T-helper 2 cell treated with Interferon-gamma antibody and Interleukin-4, amounts not matched to agents 5 μg/mL and 100 μg/mL, for 36 hours (primary cell): Measurements from ENCODE around the gene SREBF2.

ENCODE experiments used
- DNase-seq: peaks from one replicate; pipeline ENCODE4 v3.0.0; 2021; ENCODE audit warnings: low spot score
- H3K27ac Mint-ChIP-seq: one replicate; pipeline ENCODE4 v1.8.0; 2021; ENCODE audit warnings: mild to moderate bottlenecking, mixed read lengths
- H3K27me3 Mint-ChIP-seq: one replicate; pipeline ENCODE4 v1.8.0; 2021; ENCODE audit warnings: low read depth, mixed read lengths
- H3K36me3 Mint-ChIP-seq: one replicate; pipeline ENCODE4 v1.8.0; 2021; ENCODE audit warnings: low read depth, mixed read lengths
- H3K4me1 Mint-ChIP-seq: one replicate; pipeline ENCODE4 v1.8.0; 2021; ENCODE audit warnings: low read depth, mixed read lengths
- H3K4me3 Mint-ChIP-seq: one replicate; pipeline ENCODE4 v1.8.0; 2022; ENCODE audit warnings: mild to moderate bottlenecking, moderate library complexity, mixed read lengths
- H3K9me3 Mint-ChIP-seq: one replicate; pipeline ENCODE4 v1.8.0; 2021; ENCODE audit warnings: mixed read lengths

Gene SREBF2

DNA sequence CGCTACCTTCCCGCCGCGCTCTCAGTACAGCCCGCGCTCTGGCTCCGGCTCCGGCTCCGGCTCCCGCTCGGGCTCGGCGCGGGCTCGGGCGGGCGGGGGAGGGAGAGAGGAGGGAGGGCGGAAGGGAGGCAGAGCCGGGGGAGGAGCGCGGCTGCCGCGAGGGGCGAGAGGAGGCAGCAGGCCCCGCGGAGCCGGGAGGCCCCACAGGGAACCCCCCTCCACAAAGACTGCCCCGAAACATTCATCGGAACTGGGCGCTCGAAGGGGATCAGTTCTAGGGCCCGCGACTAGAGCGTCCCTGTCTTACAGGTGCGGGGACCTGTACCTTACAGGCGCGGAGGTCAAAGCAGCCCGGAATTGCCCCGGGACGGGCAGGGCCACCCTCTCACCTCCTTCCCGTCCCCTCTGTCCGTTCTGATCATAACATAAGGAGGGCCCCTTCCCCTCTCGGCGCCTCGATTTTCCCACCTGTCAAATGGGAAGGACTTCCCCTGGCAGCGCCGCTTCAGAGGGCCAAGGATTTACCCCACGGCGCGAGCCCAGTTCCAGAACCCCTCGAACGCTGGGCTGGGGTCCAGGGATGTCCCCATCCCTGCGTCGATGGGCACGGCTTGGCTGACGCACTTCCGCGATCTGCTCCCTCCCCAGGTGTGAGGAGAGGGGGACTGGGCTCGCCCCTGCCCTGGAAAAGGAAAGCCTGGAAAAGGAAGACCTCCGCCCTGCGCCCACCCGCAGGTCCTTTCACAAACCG, 82.3 kb downstream of the SREBF2 start, which contains the start of gene SHISA8:
Gene SHISA8 (minus strand): TSS at position 40 of the 751 bp plus-strand sequence. CDS start 407 bp downstream, outside the sequence.
- H3K4me1 Mint-ChIP-seq, result peaks cover 10% of the 10 kb centered on the region
- H3K27ac Mint-ChIP-seq, result no peak within 1 kb of the TSS
- H3K9me3 Mint-ChIP-seq, result no peaks in the 10 kb centered on the region
- peak; percentile 36 for DNase-seq
- no peaks in the 10 kb centered on the region for H3K36me3 Mint-ChIP-seq
- peak within 1 kb of the TSS; percentile 43 for H3K4me3 Mint-ChIP-seq
- H3K27me3 Mint-ChIP-seq, result peaks cover 49% of the 10 kb centered on the region

- Mint-ChIP-seq H3K4me1 (peaks cover 12% of the 10 kb centered on the region), H3K27ac (no peak overlapping the region), H3K36me3 (no peaks in the 10 kb centered on the region), H3K9me3 (no peaks in the 10 kb centered on the region), H3K4me3 (peak overlapping the region; percentile 43), H3K27me3 (peaks cover 49% of the 10 kb centered on the region)
- no peak for DNase-seq
Observed at GRCh38 chr22:41915786-41916493, 83.0 kb downstream of the SREBF2 start.

GRCh38 chr22:41916745-41917358, 83.9 kb downstream of the SREBF2 start:
- Mint-ChIP-seq H3K4me3 (no peak overlapping the region), H3K4me1 (peaks cover 10% of the 10 kb centered on the region)
- no peak for DNase-seq

DNA sequence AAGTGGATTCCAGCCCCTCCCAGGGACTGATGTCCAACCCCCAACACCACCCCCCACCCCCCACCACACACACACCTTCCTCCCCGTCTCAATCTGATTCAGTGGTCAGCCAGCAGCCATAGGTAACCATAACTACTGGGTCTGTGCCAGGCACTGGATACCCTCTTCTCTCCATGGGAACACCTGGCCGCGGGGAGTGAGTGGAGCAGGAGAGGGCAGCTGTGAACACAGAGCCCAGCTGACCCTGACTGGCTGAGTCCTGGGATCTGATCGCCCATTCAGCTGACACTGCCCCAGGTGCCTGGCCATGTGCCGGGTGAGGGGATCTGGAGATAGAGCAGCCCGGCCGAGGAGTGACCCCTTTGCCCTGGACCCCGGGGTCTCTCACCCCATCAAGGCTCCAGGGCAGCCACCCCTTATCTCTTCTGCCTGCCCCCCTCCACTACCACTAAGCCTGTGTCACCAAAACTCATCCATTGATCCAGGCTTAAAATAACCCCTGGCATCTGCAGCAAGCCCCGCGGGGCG, 84.5 kb downstream of the SREBF2 start:
- Mint-ChIP-seq H3K4me1 (peaks cover 10% of the 10 kb centered on the region), H3K27ac (no peak overlapping the region), H3K27me3 (peaks cover 36% of the 10 kb centered on the region), H3K9me3 (no peaks in the 10 kb centered on the region), H3K36me3 (no peaks in the 10 kb centered on the region), H3K4me3 (no peak overlapping the region)
- DNase-seq, result no peak

More at GRCh38 chr22:41916745-41917358, 83.9 kb downstream of the SREBF2 start:
- Mint-ChIP-seq H3K36me3 (no peaks in the 10 kb centered on the region), H3K27ac (no peak overlapping the region), H3K27me3 (peaks cover 42% of the 10 kb centered on the region), H3K9me3 (no peaks in the 10 kb centered on the region)

DNA sequence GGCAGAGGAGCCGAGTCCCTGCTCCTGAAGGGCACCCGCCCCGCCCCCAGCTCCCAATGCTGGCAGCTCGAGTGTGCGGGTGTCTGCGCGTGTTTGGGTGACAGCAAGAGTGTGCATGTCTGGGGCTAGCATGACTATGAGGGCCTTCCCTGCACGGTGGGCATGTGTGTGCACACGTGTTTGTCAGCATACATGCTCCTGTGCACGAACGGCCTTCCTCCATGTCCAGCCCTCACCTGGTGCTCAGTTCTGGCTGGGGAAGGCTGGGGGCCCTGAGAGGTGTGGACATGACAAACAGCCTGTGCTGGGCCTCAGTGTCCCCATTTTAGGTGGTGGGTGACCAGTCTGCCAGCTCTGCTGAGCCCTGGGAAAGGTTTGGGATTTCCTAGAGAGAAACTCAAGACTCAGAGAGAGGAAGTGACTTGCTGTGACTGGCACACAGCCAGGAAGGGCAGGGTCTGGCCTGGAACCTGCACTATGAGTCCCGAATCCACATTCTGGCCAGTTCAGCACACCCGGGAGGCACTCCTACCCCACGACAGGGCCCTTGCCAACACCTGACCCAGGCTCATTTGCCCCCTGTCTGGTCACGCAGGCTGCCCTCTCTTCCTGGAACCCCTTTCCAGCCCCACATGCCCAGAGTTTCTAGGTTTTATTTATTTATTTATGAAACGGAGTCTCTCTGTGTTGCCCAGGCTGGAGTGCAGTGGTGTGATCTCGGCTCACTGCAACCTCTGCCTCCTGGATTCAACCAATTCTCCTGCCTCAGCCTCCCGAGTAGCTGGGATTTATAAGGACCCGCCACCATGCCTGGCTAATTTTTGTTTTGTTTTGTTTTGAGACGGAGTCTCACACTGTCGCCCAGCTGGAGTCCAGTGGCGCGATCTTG, 85.2 kb downstream of the SREBF2 start:
- peaks cover 29% of the 10 kb centered on the region for H3K27me3 Mint-ChIP-seq
- no peak for DNase-seq
- no peak overlapping the region for H3K27ac Mint-ChIP-seq
- H3K4me1 Mint-ChIP-seq, result peaks cover 10% of the 10 kb centered on the region
- H3K36me3 Mint-ChIP-seq, result no peaks in the 10 kb centered on the region
- no peaks in the 10 kb centered on the region for H3K9me3 Mint-ChIP-seq
- H3K4me3 Mint-ChIP-seq, result peak overlapping the region; percentile 51

DNA sequence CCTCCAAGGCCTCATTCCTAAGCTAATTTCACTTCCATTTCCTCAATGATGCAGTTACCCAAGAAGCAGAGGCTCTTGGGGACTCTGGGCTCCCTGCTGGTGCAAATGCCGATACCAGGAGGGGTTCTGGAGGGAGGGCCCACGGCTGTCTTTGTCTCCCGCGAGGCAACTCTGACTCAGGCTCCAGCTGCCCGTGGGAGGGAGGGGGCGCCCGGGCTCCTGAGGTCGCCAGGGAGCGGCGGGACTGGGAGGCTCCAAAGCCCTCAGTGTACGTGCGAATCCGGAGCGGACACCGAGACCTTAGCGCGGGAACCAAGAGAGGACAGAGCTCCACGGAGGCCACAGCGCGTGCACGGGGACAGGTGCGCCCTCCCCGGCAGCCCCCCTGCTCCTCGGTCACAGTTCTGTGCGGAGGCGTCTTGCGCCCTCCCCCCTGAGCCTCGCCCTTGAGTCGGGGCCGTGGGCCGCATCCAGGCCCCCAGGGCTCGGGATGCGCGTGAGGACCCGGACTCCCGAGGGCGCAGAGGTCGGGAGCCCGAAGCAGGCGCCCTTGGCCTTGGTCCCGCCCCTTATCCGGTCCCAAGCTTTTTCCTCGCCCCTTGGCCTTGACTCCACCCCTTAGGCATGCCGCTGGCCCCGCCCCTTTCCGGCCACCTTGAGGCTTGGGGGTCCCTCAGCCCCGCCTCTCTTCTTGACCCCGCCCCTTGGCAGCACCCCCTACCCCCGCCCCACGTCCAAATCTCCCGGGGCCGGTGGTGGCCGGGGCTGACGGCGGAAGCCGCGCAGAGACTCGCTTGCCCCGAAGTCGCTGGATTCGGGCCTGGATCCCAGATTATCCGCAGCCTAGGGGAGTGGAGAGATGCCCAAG, 86.7 kb downstream of the SREBF2 start:
- Mint-ChIP-seq H3K9me3 (no peaks in the 10 kb centered on the region), H3K4me1 (peaks cover 10% of the 10 kb centered on the region), H3K4me3 (peak overlapping the region; percentile 67), H3K27ac (no peak overlapping the region), H3K36me3 (no peaks in the 10 kb centered on the region), H3K27me3 (peaks cover 28% of the 10 kb centered on the region)
- DNase-seq, result peak; percentile 47

DNA sequence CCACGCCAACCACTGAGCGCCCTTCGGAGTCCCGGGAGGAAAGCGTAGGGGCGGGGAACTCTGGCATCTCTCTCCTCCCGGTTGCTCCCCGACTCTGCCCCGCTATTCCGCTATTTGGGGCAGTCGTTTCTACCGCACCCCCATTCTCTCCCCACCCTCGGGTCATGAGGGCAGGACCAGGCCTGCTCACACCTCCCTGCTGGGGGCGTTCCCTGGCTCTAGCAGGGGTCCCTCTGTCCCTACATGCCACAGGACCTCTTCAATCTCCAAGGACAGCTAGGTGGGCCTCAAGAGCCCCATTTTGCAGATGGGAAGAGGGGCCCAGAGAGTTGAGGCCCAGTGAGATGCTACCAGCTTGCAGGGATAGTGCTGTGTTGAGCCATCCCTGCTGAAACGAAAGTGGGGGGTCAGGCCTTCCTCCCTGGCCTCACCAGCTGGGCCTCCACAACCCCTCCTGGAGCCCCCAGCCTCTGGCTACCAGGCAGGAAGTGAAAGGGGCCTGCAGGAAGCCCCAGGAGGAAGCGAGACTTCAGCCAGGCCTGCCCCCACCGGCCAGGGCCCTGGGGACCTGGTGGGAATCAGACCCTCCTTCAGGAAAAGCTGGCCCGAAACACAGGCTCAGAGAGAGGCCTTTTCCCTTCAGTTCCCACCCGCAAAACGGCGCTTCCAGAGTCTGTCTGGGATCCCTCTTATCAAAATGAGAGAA, 87.5 kb downstream of the SREBF2 start:
- no peak overlapping the region for H3K27ac Mint-ChIP-seq
- no peaks in the 10 kb centered on the region for H3K9me3 Mint-ChIP-seq
- peaks cover 31% of the 10 kb centered on the region for H3K27me3 Mint-ChIP-seq
- no peaks in the 10 kb centered on the region for H3K36me3 Mint-ChIP-seq
- no peak for DNase-seq
- peak overlapping the region; percentile 57 for H3K4me3 Mint-ChIP-seq
- peaks cover 12% of the 10 kb centered on the region for H3K4me1 Mint-ChIP-seq

DNA sequence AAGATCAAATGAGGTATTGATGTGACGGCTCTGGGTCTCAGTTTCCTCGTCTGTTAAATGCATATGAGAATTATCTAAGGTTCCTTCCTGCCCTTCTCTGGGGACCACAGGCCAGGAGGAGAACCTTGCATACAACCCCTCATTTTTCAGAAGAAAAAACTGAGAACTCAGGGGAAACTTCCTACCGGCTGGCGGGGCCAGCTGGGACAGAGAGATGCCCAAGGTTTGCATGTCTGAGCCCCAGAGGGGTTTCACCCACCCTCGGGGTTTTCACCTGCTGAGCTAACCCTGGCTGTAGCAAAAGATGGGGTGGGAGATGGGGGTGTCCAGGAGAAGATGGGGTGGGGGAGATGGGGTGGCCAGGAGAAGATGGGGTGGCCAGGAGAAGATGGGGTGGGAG, 89.4 kb downstream of the SREBF2 start:
- peaks cover 23% of the 10 kb centered on the region for H3K27me3 Mint-ChIP-seq
- H3K4me3 Mint-ChIP-seq, result no peak overlapping the region
- H3K36me3 Mint-ChIP-seq, result no peaks in the 10 kb centered on the region
- DNase-seq, result no peak
- H3K9me3 Mint-ChIP-seq, result no peaks in the 10 kb centered on the region
- peaks cover 15% of the 10 kb centered on the region for H3K4me1 Mint-ChIP-seq
- H3K27ac Mint-ChIP-seq, result no peak overlapping the region

GRCh38 chr22:41922940-41923594, 90.2 kb downstream of the SREBF2 start:
- H3K4me3 Mint-ChIP-seq, result no peak overlapping the region
- no peak for DNase-seq
- no peaks in the 10 kb centered on the region for H3K36me3 Mint-ChIP-seq
- no peaks in the 10 kb centered on the region for H3K9me3 Mint-ChIP-seq
- H3K27me3 Mint-ChIP-seq, result peaks cover 28% of the 10 kb centered on the region
- peaks cover 15% of the 10 kb centered on the region for H3K4me1 Mint-ChIP-seq
- no peak overlapping the region for H3K27ac Mint-ChIP-seq

DNA sequence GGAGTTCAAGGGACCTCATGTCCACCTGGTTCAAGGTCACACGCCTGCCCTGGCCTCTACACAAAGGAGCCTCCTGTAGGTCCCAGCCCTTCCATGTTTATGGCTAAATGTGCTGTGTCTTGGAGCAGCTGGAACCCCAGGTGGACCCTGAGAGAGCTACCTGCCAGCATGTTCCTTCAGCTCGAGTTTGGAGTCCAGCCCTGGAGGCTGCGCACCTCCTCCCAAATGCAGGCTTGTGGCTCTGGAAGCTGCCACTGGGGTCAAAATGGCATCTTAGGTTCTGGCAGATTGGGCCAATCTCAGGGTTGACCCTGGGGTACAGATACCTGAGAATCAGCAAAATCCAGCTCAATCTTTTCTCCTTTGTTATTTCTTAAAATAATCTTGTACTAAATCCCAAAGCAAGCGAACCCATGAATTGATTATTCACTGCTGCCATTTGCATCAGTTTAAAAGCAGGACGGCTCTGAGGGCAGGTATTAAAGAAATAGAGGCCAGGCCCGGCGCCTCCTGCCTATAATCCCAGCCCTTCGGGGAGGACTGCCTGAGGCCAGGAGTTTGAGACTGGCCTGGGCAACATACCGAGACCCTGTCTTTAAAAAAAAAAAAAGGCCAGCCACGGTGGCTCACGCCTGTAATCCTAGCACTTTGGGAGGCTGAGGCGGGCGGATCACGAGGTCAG, 90.8 kb downstream of the SREBF2 start:
- DNase-seq, result no peak
- H3K27me3 Mint-ChIP-seq, result peaks cover 28% of the 10 kb centered on the region
- H3K4me3 Mint-ChIP-seq, result no peak overlapping the region
- H3K9me3 Mint-ChIP-seq, result no peaks in the 10 kb centered on the region
- no peaks in the 10 kb centered on the region for H3K36me3 Mint-ChIP-seq
- no peak overlapping the region for H3K27ac Mint-ChIP-seq
- peaks cover 13% of the 10 kb centered on the region for H3K4me1 Mint-ChIP-seq

DNA sequence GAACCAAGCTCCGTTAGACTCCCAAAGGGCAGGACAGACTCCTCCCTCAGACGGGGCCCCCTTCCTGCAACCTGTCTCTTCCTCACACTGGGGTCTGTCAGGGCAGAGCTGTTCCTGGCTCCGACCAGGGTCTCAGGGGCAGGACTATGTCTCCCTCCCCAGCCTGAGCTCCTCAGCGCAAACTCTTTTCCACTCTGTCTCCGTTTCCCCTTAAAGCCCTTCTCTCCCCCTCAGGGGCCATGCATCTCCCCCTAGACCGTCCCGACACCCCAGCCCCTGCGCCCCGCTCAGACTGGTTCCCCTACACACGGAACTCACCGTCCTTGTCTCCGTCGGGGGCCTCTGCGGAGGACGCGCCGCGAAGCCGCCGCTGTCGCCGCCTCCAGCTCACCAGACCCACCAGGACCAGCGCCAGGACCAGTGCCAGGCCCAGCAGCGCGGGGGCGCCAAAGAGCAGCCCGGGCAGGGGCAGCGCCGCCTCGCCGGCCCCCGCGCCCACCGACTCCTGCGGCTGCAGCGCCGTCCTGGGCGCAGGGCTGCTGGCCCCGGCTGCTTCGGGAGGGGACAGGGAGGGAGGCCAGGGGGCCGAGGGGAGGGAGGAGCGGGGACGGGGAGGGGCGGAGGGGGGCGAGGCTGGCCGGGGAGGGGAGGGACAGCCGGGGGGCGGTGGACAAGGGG, 93.0 kb downstream of the SREBF2 start:
- peaks cover 6% of the 10 kb centered on the region for H3K4me1 Mint-ChIP-seq
- H3K27me3 Mint-ChIP-seq, result peaks cover 28% of the 10 kb centered on the region
- H3K4me3 Mint-ChIP-seq, result peak overlapping the region; percentile 62
- H3K36me3 Mint-ChIP-seq, result no peaks in the 10 kb centered on the region
- peak; percentile 77 for DNase-seq
- no peak overlapping the region for H3K27ac Mint-ChIP-seq
- no peaks in the 10 kb centered on the region for H3K9me3 Mint-ChIP-seq
